HG03565 (cell line): ENCODE measurements around the gene SMAD6.
"Not testable (repeated sequence)": the region's sequence is repeated elsewhere in the genome, so short reads cannot be mapped to it uniquely, and the experiment has no call there.

Experiments
- ATAC-seq: cut with Tn5 transposase; IDR thresholded peaks from one replicate; pipeline ENCODE4 v1.9.1; 2021; ENCODE audit warnings: mild to moderate bottlenecking, moderate library complexity; ENCODE audit not compliant: unreplicated experiment

Gene SMAD6

DNA sequence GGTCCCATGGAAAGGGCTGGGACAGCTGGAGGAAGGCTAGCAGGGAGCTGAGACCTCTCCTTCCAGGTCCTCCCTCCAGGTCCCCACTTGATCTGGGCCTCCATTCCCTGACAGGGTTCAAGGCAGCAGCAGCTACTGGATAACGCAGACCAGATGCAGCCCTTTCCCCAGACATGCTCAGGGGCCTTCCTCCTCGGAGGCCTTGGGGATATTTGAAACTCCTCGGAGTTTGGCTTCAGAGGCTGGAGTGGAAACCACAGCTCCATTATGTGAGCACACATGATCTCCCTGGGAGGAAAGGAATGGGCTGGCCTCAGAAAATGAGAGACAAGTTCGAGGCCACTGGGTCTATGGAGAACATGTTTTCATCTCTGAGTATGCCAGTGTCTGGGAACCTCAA, 119.3 kb downstream of the SMAD6 start:
- no peak for ATAC-seq

DNA sequence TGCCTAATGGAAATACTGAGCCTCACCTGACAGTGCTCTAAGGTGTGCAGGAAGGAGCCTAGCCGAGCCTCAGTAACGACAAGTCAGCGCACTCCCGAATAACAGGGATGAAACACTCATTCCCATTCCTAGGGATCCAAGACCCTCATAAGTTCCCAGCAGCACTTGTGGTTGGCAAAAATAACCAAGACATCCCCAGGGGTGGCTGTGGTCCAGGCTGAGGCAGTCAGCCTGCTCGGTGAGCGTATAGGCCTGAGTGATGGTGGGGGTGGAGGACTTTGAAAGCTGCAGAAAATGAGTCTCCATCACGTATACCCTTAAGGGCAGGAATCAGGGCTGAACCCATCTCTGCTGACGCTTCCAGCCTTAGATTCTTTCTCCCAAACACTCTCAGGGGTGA, 120.1 kb downstream of the SMAD6 start:
- no peak for ATAC-seq

DNA sequence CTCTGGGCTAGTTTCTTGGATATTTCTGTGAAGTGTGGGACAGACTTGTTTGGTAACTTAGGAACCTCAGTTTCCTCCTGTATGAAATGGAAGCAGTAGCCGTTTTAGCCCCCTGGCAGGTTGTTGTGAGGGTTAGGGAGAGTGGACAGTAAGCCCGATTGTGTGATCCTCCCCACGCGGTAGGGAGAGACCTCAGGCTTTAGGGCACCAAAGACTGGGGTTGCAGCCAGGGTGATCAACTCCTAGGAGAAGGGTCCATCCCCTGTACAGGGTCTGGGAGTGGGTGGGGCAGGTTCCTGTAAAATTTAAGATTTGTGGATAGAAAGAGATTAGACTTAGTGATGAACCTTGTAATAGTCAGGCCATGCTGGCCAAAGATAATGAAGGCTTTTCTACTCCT, 120.5 kb downstream of the SMAD6 start:
- ATAC-seq = no peak

DNA sequence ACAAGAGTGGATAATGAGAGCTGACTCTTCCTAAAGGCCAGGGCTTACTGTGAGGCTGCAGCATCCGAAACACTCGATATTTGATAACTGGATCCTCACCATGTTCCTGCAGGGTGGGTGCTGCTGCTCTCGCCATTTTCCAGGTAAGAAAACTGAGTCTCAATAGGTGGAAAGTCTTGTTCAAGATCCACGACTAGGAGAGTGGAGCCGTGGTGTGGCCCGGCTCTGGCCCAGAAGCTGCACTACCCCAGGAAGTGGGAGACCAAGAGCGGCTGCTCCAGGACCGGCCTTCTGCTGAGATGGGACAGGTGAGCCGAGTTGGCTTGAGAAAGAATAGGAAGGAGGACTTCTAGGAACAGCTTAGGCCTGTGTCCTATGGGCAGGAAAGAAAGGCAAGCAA, 121.6 kb downstream of the SMAD6 start:
- no peak for ATAC-seq

DNA sequence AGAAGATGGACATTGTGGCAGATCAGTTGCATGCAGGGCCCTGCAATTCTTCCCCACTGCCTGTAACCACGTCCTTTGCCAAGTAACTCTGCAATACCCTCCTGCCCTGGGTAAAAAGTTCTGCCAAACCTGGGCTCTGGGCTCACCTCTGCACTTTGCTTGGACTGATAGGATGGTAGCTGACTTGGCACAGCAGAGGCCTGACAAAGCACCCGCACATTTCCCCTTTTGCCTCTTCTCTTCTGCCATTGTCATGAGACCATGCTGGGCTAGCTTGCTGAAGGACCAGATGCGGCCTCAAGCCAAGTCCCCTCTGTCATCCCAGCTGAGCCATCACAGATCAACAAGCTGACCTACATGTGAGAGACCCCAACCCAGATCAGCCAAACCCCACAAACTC, 122.4 kb downstream of the SMAD6 start:
- no peak for ATAC-seq

DNA sequence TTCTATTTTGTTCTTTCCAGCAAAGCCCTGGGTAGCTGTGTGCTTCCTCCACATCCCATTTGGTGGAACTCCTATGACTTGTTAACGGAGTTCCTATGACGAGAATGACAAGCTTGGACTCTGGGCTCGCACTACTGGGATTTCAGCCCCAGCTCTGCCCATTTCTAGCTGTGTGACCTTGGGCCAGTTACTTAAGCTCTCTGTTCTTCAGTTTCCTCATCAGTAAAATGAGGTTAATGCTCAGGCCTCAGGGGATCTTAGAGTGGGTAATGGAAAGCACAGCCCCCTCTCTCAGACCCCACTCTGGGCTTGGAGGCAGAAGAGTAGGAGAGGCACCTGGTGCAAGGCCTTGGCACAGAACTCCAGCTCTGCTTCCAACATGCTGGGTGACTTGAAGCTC, 123.1 kb downstream of the SMAD6 start:
- ATAC-seq = no peak

DNA sequence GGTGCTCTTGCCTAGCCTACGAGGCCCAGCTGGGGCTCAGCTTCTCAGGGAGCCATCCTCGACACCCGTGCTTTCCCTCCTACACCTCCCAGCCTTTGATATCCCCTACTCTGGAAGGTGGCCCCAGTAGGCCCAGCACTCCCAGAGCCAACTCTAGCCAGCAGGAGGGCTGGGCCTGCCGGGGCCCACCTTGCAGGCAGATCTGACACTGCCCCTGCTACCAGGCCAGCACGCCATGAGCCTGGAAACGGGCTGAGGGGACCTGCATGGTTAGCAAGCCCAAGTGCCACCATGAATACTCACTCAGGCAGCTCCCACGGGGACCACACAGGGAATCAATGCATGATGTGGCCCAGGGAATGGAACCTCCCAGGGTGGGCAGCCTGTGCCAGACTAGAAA, 123.7 kb downstream of the SMAD6 start:
- ATAC-seq = no peak

DNA sequence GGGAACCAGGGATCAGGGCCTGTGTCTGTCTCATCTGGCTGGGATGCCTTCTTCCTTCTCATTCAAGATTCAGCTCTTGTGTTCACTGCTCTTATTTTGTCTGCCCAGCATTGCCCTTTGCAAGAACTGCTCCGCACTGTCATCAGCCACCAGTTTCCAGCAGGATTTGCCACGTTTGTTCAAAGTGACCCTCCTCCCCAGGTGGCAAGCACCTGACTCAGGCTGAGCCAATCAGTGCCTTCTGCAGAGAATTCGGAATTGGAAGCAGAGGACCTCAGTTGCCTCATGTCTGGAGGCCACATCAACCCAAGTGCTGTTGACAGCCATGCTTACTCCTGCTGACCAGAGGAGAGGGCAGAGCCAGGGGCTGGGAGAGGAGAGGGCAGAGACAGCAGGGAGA, 124.5 kb downstream of the SMAD6 start:
- ATAC-seq = no peak

DNA sequence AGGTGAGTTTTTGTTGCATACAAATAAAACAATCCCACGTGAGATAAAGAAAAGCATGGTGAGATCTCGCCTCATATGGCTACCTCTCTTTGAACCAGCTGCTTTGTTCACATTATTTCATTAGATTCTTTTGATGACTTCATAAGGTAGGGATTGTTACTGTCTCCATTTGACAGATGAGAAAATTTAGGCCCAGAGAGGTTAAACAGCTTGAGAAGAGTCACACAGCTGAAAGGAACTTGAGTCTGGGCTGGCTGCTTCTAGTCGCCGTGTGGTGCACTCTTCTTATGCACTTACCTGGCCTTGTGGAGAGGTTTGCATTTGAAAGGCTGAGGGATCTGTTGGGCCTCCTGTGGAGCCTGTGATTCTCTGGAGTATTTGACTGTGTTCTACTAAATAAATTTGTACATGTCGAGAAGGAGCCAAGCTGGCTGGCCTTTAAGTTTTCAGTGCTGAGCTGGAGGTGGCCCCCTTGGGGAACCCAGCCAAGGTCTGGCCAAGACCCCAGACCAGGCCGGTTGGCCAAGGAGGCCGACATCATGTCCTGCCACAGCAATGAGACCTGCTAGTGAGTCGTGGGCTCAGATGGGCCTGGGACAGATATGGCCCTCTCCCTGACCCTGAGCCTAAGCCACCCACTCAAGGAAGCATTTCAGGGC, 125.1 kb downstream of the SMAD6 start:
- ATAC-seq = no peak

DNA sequence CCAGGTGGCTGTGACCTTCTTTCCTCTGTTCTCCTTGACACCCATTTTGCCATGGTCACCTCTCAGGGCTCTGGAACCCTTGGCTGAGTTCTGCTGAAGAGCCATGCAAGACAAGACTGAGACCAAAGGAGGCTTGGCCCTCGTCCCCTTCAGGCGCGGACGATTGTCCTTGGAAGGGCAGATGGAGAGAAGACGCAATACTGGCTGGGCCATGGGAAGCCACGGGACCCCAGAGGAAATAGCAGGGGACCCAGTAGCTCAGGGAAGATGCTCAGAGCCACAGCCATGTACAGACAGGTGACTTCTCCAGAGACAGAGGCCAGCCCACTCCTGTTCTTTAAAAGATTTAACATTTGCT, 125.6 kb downstream of the SMAD6 start:
- no peak for ATAC-seq

DNA sequence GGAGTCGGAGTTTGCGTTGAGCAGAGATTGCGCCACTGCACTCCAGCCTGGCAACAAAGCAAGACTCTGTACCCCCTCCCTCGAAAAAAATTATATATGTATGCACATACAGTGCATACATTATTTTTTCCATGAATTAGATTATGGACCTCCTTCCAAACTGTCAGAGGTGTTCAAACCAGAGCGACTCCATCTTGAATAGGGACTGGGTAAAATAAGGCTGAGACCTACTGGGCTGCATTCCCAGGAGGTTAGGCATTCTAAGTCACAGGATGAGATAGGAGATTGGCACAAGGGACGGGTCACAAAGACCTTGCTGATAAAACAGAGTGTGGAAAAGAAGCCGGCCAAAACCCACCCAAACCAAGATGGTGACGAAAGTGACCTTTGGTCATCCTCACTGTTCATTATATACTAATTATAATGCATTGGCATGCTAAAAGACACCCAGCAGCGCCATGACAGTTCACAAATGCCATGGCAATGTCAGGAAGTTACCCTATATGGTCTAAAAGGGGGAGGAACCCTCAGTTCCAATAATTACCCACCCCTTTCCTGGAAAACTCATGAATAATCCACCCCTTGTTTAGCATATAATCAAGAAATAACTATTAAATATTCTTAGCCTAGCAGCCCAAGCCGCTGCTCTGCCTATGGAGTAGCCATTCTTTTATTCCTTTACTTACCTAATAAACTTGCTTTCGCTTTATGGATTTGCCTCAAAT, 126.9 kb downstream of the SMAD6 start:
- ATAC-seq = not testable (repeated sequence)

DNA sequence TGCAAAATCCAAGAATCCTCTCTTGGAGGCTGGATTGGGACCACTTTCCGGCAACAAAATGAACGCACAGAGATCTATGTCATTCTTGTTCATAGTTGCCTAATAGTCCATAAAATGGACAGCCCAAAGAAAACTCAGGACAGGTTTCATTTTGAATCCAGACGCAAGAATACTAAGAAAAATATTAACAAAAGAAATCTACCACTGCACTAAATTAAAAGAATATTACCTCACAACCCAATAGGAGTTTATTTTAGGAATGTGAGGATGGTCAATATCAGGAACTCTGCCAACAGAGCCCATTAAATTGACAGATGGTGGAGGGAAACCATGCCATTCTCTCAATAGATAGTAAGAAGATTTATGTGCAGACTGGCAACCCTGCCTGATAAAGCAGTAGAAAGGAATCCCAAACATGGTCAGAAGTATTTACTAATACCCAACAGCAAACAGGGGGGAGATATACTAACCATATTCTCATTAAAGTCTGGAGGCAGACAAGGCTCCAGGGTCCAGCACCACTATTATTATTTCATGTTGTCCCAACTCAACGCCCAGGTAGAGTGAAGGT, 127.6 kb downstream of the SMAD6 start:
- ATAC-seq = no peak

DNA sequence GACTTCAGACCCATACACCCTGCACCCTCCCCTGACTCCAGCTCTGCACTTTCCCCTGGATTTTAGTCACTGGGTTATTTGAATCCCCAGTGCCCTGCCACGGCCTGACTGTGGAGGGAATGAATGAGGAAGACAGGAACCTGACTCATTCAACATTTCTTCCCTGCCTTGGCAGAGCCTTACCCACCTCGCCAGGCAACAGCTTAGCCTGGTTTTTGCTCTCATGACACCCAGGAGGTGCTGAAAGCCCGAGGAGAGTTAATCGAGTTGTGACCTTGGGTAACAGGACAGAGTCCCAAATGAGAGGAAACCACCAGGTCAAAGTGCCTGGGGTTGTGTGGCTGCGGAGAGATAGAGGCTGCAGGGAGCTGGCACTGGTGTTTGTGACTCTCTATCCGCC, 128.3 kb downstream of the SMAD6 start:
- no peak for ATAC-seq

DNA sequence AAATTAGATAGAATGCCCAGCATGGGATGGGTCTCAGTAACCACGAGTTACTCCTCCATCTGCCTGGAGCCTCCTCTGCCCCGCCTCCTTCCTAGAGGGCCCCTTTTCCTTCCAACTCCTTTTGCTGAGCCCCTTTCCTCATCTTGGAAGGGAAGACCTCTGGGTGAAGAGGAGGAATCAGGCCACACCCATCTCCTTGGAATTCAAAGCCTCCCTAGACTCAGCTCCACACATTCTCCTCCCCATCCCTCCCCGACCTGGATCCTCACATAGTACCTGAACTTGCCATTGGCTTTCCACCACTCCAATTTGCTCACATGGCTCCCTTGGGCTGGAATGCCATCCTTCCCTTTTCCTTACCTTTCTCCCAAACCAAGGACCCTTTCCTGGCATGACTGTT, 128.8 kb downstream of the SMAD6 start:
- ATAC-seq = no peak

DNA sequence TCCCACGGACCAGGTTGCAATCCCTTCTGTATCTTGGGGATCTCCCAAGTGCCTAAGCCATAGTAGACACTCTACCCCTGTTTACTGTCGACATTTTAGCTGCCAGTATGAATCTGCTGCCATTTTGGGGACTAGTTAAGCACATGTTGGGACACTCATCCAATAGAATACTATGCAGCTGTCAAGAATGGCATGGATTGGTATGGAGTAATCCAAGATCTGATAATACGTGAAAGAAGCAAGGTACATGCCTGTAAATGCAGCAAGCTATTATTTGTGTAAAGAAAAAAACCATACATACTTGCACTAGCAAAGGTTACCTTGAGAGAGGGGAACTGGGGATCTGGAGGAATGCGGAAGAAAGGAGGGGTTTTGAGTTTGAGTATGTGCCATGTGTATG, 129.3 kb downstream of the SMAD6 start:
- ATAC-seq = no peak

DNA sequence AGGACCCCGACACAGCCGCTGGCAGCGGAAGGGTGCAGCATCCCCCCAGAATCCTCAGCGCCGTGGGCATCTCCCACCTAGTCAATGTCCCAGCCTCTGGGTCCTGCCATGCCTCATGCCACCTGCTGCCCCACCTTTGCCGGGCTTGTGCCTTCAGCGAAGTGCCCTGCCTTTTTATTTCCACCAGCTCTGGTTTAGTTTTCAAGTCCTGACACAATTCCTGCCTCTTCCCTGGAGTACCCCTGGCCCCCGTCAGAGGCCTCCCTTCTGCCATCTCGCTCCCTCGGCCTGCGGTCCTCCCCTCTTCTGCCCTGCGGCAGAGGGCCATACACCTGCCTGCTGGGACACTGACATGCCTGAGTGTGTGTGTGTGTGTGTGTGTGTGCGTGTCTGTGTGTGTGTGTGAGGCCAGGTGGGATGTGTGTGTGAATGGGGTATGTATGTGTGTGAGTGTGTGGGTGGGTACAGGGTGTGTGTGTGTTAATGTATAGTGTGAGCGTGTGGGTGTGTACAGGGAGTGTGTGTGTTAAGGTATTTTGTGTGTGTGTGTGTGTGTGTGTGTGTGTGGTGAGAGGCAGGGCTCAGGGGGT, 129.9 kb downstream of the SMAD6 start:
- ATAC-seq = no peak
